ENCODE measurements around the gene CCDC192.

GRCh38 chr5:127980843-127981242 lies 277.7 kb downstream of the CCDC192 start:
- TF ChIP-seq EP300 (IDR thresholded peaks at IDR 0.05) (no peak), POLR2AphosphoS5 (IDR thresholded peaks at IDR 0.05) (no peak), POLR2A (IDR thresholded peaks at IDR 0.05; ENCODE audit: low read depth) (no peak)
- TF ChIP-seq, protein P1, sequence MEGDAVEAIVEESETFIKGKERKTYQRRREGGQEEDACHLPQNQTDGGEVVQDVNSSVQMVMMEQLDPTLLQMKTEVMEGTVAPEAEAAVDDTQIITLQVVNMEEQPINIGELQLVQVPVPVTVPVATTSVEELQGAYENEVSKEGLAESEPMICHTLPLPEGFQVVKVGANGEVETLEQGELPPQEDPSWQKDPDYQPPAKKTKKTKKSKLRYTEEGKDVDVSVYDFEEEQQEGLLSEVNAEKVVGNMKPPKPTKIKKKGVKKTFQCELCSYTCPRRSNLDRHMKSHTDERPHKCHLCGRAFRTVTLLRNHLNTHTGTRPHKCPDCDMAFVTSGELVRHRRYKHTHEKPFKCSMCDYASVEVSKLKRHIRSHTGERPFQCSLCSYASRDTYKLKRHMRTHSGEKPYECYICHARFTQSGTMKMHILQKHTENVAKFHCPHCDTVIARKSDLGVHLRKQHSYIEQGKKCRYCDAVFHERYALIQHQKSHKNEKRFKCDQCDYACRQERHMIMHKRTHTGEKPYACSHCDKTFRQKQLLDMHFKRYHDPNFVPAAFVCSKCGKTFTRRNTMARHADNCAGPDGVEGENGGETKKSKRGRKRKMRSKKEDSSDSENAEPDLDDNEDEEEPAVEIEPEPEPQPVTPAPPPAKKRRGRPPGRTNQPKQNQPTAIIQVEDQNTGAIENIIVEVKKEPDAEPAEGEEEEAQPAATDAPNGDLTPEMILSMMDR (IDR thresholded peaks at IDR 0.05): no peak

Measured in esophagus muscularis mucosa (tissue), 4 donors.